GM21381 (cell line): ENCODE data around the gene MFSD1.

Experiments
- ATAC-seq: cut with Tn5 transposase; IDR thresholded peaks from one replicate; pipeline ENCODE4 v1.9.1; 2021; ENCODE audit warnings: mild to moderate bottlenecking, moderate library complexity; ENCODE audit not compliant: unreplicated experiment

MFSD1 gene

GRCh38 chr3:158809642-158810041, 7.8 kb downstream of the MFSD1 start:
- ATAC-seq: no peak

- ATAC-seq: no peak
These were observed 9.2 kb downstream of the MFSD1 start for GRCh38 chr3:158810823-158811724.

- no peak for ATAC-seq
These were observed 17.4 kb downstream of the MFSD1 start for GRCh38 chr3:158819282-158819681.

- no peak for ATAC-seq
These were observed 18.7 kb downstream of the MFSD1 start for GRCh38 chr3:158820521-158820920.

- ATAC-seq: no peak
These were observed 20.0 kb downstream of the MFSD1 start for GRCh38 chr3:158821847-158822246.

- no peak for ATAC-seq
These were observed 21.6 kb downstream of the MFSD1 start for GRCh38 chr3:158823426-158823825.

- ATAC-seq: no peak
These were observed 25.9 kb downstream of the MFSD1 start for GRCh38 chr3:158827773-158828172.

GRCh38 chr3:158830391-158830790, 28.5 kb downstream of the MFSD1 start:
- ATAC-seq: no peak

- no peak for ATAC-seq
These were observed 30.0 kb downstream of the MFSD1 start for GRCh38 chr3:158831861-158832260.

- no peak for ATAC-seq
These were observed 33.8 kb downstream of the MFSD1 start for GRCh38 chr3:158835631-158836030.

- no peak for ATAC-seq
These were observed 34.5 kb downstream of the MFSD1 start for GRCh38 chr3:158836312-158836711.

- no peak for ATAC-seq
These were observed 35.4 kb downstream of the MFSD1 start for GRCh38 chr3:158837240-158837639.

GRCh38 chr3:158839966-158840365, 38.1 kb downstream of the MFSD1 start:
- no peak for ATAC-seq

- ATAC-seq: no peak
These were observed 39.5 kb downstream of the MFSD1 start for GRCh38 chr3:158841387-158841786.

GRCh38 chr3:158842976-158843375, 41.1 kb downstream of the MFSD1 start:
- no peak for ATAC-seq

GRCh38 chr3:158845765-158846350, 44.0 kb downstream of the MFSD1 start:
- no peak for ATAC-seq

GRCh38 chr3:158846803-158847451, 45.1 kb downstream of the MFSD1 start:
- ATAC-seq: peak; percentile 82

- ATAC-seq: peak; percentile 19
These were observed 45.6 kb downstream of the MFSD1 start for GRCh38 chr3:158847452-158847821.

- ATAC-seq: no peak
These were observed 46.0 kb downstream of the MFSD1 start for GRCh38 chr3:158847885-158848284.

GRCh38 chr3:158849757-158850156, 47.9 kb downstream of the MFSD1 start:
- ATAC-seq: no peak

- no peak for ATAC-seq
These were observed 57.5 kb downstream of the MFSD1 start for GRCh38 chr3:158859362-158859761.

- no peak for ATAC-seq
These were observed 61.4 kb downstream of the MFSD1 start for GRCh38 chr3:158863247-158863646.
